HG03354 (cell line): ENCODE data around the gene PCBD1.

Experiments
- ATAC-seq: cut with Tn5 transposase; IDR thresholded peaks from one replicate; pipeline ENCODE4 v1.9.1; 2021; ENCODE audit warnings: mild to moderate bottlenecking; ENCODE audit not compliant: unreplicated experiment, poor library complexity, severe bottlenecking

The PCBD1 gene

GRCh38 chr10:70905071-70906021 lies 17.0 kb upstream of the PCBD1 start:
- no peak for ATAC-seq

GRCh38 chr10:70903262-70903921 lies 15.0 kb upstream of the PCBD1 start:
- ATAC-seq = no peak

DNA sequence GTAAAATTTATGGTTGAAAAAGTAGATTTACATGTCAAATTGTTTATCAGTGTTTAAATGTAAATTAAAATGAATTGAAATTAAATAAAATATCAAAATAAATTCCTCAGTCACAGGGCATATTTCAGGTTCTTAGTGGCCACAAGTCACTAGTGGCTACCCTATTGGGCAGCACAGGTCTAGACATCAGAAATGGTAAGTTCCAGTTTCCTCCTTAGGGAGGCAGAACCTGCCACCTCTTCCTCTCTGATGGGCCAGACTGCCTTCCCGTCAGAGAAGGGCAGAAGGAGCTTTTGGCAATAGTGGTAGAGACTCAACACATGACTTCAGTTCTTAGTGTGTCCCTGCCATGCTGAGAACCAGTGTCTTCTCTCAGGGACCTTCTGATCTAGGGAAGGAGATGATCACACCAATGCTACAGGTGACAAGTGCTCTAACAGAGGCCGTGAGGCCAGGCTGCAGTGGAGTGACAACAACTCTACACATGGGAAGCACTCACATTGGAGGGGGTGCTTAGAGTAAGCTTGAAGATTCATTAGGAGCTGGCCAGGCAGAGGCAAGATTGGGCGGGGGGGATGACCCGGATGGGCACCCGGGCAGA lies 14.4 kb upstream of the PCBD1 start:
- no peak for ATAC-seq

- no peak for ATAC-seq
Measured at GRCh38 chr10:70901276-70901878, 13.0 kb upstream of the PCBD1 start.

- no peak for ATAC-seq
Measured at GRCh38 chr10:70899096-70899495, 10.7 kb upstream of the PCBD1 start.

GRCh38 chr10:70898687-70899086 lies 10.3 kb upstream of the PCBD1 start:
- ATAC-seq = no peak

DNA sequence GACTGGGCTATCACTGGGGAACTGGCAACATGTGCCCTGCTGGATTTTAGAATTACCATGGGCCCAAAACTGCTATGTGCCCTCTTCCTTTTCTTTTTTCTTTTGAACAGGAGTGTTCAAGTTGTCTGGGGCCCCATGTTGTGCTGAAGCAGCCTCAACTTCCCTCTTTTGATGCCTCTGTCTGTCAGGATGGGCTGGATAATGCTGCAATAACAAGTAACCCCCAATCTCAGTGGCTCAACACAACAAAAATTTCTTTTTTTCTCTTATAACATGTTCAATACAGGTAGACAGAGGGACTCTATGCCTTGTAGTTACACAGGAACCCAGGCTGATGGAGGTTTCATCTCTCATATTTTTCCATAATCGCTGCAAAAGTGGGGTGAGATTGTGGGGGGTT lies 8.2 kb upstream of the PCBD1 start:
- no peak for ATAC-seq

GRCh38 chr10:70894416-70894815 lies 6.1 kb upstream of the PCBD1 start:
- ATAC-seq = no peak

DNA sequence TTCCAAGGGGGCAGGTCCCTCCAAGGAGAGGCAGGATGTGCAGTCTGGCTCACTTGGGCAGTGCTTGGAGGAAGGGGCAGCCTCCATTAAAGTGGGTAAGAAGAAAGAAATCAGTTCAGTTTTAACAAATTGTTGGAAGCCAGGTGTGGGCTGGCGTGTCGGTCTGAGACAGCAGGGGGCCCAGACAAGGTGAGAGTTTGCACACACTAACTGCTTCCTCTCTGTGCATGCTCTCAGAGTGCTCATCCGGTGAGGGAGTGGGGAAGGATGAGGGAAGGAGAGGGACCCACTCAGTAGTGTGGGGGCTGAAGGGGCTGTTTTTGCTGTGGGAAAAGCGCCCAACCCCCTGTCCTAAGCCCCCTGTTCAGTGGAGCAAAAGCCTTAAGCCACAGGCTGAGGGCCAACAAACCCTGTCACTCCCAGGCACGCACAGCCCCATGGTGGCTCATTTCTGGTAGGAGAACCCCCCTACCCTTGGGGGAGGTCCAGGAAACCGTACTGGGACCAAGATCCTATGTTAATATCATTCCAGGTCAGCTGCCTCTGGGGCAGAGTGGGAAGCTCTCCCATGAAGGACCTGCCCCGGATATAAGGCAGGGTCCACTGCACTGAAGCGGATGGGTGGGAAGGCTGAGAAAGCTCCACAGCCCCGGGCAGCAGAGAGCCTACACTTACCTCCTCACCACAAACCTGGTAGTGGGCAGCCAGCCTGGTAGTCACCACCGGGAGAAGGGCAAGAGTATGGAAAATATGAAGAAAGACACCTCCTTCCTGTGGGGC lies 5.1 kb upstream of the PCBD1 start:
- ATAC-seq = no peak

DNA sequence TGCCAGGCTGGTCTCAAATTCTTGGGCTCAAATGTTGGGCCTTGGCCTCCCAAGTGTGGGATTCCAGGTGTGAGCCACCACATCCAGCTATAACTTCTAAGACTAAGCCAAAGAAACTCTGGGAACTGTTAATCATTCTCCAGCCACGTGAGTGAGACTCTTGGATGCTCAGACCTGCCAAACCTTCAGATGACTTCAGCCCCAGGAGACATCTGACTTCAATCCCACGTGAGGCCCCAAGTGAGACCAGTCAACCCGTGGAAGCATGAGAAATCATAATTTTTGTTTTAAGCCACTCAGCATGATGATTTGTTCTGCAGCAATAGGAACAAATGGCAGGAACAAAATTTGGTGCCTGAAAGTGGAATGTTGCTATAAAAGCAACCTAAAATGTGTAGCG lies 4.3 kb upstream of the PCBD1 start:
- ATAC-seq = no peak

DNA sequence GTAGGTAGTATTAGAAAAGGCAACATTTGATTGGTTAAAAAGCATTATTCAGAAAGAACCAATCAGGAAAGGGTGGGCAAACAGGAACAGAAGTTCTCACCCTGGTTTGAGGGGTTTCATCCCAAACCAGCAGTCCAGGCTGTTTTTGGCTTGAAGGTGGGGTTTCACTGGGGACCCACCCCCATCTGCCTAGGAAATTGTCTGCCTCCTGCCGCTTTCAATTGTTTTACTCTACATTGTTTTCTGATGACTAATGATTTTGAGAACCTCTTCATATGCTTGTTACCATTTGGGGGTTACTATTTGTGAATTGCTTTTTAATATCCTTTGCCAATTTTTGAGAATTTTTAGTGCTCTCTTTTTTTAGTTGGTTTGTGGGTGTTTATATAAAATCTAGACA lies 3.3 kb upstream of the PCBD1 start:
- ATAC-seq = no peak

DNA sequence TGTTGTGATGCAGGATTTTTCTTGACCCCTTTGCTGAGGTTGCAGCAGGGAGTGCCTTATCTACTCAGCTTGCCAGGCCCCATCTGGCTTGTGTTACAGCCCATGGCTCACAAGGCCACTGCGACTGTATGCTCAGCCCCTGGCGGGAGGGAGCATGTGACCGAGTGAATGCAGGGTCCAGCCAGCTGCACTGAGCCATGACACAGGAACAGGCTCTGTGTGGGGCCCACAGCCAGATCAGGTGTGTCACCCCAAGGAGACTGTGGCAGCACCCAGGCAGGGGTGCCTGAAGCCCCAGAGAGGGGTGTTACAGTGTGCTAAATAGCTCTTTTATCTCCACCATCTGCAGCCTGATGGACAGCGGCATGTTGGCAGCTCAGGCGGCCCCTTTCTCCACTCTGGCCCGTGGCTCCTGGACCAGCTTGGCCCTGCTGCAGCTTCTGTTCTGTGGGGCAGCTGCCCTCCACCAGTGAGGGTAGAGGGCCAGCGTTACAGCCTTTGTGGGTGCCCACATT lies 2.6 kb upstream of the PCBD1 start:
- ATAC-seq = no peak

DNA sequence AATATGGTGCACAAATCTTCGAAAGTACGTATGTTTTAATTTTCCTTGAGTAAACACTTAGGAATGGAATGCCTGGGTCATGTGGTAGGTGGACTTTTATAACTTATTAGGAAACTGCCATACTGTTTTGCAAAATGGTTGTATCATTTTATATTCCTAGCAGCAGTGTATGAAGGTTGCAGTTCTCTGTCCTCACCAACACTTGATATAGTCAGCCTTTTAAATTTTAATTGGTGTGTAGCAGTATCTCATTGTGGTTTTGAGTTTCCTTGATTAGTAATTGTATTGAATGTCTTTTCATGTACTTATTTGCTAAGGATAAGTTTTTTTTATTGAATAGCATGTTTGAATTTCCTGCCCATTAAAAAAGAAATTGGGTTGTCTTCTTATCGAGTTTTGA lies 926 bp upstream of the PCBD1 start:
- no peak for ATAC-seq

DNA sequence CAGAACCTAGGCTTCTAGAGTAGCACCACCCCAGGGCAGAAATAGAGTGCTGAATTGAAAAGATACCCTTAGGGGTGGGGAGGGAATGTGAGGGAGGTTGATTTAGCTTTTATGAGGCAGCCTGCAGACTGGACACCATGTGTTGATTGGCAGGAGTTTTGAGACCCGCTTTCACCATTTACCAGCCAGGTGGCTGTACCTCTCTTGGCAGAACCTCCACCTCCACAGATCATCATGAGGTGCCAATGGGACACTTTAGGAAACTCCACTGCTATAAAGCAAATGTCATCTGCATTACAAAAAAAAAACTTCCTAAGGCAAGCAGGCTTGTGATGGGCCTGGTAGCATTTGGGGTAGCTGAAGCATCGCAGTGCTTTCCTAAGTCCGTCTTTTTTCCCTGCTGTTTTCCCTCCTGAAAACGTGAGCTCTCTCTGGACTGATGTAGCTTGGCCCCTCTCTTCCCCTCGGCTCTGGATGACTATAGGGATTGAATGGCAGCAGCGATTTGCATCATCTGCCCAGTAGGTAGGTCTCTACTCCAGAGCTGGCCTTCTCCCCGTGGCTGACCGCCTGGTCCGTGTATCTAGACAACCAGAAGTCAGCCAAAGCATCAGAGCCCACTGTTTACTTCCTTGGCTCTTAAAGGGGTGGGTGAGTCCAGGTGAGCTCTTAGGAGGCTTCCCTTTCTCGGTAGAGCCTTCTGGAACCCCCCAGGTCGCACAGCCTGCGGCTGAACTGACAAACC lies 1.3 kb downstream of the PCBD1 start:
- ATAC-seq = no peak

DNA sequence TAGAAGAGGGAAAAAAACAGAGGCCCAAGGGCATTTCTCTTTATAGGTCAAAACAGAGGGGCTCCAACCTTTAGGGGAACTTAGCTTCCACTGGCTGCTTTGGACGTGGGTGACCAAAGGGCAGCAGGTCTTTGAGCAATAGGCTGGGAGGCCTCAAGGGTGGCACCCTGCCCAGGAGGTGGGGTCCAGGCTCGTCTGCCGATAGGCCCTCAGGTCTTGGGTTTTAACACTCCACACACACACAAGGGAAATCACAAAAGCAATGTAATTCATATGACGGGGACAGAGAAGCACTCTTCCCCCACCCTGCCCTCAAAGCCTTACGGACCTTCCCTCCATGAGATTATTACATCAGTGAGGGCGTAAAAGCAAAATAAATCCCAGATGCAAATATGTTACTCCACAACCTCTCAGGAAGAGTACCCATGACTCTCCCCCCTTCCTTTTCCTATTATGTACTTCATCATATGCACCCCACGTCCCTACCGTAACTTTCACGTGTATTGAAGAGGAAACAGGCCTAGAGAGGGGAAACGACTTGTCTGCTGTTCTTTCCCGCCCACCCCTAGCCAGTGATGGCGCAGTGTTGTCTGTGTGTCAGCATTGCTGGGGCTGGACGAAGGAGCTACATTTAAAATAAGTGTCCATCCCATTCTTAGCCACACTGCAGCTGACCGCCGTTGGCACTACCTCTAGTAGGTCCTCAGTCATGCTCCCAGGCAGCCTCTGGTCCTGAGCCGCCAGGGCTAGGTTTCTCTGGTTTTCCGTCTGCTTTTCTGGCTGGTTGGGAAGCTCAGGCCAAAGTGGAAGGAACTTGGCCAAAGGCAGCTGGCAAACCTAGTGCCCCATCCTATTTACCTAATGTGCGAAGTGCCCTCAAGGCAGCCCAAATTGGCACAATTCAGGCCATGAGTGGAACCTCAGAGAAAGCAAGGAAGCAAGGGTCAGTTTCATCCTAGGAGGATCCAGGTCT lies 2.1 kb downstream of the PCBD1 start:
- ATAC-seq = no peak

DNA sequence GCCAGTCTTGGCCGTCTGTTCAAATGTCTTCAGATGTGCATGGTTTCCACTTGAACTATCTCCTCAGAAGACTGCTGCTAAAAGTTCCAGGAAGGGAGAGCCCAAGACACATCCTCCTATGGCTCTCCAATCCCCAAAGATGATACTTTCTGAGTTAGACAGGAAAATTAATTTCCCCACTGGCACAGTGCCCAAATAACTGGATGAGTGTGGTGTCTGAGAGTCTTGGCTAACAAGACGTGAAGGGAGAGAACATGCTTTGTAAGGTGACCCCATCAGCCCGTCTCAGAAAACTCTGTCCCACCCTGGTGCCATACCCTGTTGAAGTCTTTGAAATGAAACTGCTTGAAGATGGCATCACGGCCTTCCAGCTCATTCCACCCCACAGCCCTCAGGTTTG lies 2.9 kb downstream of the PCBD1 start:
- no peak for ATAC-seq

DNA sequence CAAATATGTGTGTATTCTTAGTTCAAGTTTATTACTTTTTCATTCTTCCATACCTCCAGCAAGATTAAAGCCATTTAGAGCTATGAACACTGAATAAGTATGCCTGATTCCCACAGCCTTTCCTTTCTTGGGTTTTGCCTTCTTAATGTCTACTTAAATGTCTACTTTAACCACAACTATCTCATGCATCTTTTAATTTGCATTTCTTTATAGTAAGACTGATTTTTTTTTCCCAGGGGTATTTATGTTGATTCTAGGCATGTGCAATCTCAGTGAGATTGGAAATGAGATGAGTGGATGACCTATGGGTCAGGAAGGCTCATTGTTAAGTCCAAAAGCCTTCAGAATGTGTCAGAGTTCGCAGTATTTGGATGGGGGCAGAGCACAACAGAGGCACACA lies 3.6 kb downstream of the PCBD1 start:
- ATAC-seq = no peak

GRCh38 chr10:70880077-70880534 lies 8.3 kb downstream of the PCBD1 start:
- ATAC-seq = peak; percentile 49
